Measurements from ENCODE around the gene ORMDL1. TPM values are rescaled to one million over a fixed set of nuclear protein-coding genes. Genes with fewer than 3 reads are reported as not detected.

Gene ORMDL1, protein sequence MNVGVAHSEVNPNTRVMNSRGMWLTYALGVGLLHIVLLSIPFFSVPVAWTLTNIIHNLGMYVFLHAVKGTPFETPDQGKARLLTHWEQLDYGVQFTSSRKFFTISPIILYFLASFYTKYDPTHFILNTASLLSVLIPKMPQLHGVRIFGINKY
- total RNA-seq, result 41.5 and 50.2 TPM in 2 replicates

DNA sequence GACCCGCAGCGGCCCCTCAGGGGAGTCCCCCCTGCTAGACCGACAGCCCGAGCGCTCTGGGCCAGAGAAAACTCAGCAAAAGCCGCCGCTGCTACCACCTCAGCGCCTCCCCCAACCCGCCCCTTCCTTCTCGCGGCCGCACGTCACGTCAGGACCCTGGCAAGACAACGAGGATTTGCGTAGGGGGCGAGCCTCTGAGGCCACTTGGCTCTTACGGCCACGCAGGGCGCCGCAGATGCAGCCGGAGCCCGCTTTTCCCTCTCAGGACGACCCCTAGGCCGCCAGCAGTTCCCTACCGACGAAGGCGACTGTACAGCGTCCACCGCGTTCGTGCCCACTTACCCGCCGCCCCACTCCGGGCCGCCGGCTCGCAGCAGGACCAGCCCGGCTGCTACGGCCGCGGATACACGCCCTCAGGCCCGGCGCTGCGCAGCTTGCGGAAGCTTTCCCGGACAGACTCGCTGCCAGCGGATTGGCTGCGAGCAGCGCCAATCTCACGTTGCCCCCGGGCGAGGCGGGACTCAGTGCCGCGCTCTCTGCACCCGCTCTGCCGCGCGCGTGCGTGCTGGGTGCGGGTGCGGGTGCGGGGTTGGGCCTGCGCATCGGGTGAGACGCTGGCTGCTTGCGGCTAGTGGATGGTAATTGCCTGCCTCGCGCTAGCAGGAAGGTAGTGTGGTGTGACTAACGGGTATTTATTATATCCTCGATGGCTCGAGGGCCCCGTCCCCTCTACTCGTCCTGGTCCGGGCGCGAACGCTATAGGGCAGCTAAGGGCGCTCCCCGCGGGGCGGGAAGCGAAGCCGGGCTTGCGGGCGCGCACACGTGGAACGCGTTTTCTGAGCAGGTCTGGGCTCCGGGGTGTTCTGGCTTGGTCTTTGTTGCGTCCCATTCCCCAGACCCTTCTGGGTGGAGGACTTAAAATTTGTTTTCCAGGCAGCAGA lies at the start of gene ORMDL1, which contains the start of gene PMS1:
Gene ORMDL1 (minus strand): TSS at position 413 of the 941 bp plus-strand sequence. CDS start 1,744 bp downstream, outside the sequence.
Gene PMS1 (plus strand): TSS at position 524 of the 941 bp plus-strand sequence. CDS start 7,360 bp downstream, outside the sequence.

DNA sequence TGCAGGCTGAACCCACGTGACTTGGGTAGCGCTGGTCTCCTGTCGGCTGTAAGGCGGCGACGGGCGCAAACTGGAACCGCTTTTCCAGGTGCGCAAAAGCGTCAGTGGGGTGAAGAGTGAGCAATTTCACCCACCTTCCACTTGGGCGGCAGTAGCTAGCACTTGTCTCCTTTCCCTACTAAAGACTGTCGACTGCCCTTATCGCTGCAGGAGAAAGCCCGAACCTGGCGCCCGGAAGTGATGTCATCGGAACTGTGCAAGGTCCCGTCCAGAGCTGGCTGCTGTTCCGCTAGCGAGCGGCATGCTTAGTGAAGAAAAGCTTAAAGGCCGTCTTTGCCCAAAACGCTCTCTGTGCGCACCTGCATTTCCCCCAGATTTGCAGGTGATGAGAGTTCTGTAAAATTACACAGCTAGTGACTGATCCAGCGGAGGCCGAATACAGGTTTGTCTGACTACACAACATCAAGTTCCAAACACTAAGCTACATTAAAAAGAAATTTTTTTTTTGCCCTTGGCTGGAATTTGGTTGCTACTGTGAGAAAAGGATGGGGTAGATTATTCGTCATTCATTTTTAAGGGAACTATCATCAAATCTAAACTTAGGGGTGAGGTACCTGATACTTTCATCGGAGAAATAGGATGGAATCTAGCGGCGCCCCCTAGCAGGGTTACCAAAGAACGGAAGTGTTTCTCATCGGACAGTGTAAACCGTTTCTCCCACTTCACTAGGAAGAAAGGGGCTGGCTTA lies 21.4 kb downstream of the ORMDL1 start, which contains the start of gene OSGEPL1:
Gene OSGEPL1 (minus strand): TSS at position 242 of the 748 bp plus-strand sequence. CDS start 1,152 bp downstream, outside the sequence.

Other genes with a start within 250 kb of the ORMDL1 start
- 26.4 and 44.4 TPM in 2 replicates for gene SLC40A1, start 203.6 kb downstream of the ORMDL1 start, total RNA-seq
- gene ASNSD1, start 122.9 kb downstream of the ORMDL1 start, total RNA-seq, result 51.6 and 63.5 TPM in 2 replicates
- gene ANKAR, start 109.7 kb downstream of the ORMDL1 start, total RNA-seq, result 7.9 and 10.5 TPM in 2 replicates
- 6.9 and 7.6 TPM in 2 replicates for gene OSGEPL1, start 21.5 kb downstream of the ORMDL1 start, total RNA-seq
- 25.8 and 26.7 TPM in 2 replicates for gene PMS1, start 111 bp upstream of the ORMDL1 start, total RNA-seq

All from vein endothelial cell (primary cell).